ENCODE results near the gene MTA2. TPM values are rescaled to one million over a fixed set of nuclear protein-coding genes. Genes with fewer than 3 reads are reported as not detected.

Gene MTA2
- total and polyA plus RNA-seq, 12 donors: 63.9 to 97.3 (median 73.5) TPM

- peaks cover 9 to 19% of the 10 kb centered on the region in 2 donors for H3K4me1 ChIP-seq (replicated peaks in 1 of 2)
- no peaks in the 10 kb centered on the region for H3K27me3 ChIP-seq
- H3K9me3 ChIP-seq (replicated peaks in 1 of 3): no peaks in the 10 kb centered on the region
- no peak for TF ChIP-seq POLR2A (IDR thresholded peaks at IDR 0.05)
- TF ChIP-seq CTCF (IDR thresholded peaks at IDR 0.05): peak in 1 of 6 experiments; percentile 11
- peak in 6 of 7 donors; percentile 53 to 72 (median 57) for DNase-seq
- H3K27ac ChIP-seq: peak overlapping the region; percentile 50 to 95 (median 85)
- 2% methylated on average over 34 of the region's 34 CpGs for WGBS, 4 donors
- peaks cover 0 to 39% of the 10 kb centered on the region in 2 donors for H3K36me3 ChIP-seq (replicated peaks in 1 of 2)
- H3K4me3 ChIP-seq: peak overlapping the region in 3 of 4 donors; percentile 35 to 67 (median 65)
- intact Hi-C loops (cut with DNase I): no loop called here
Measured at GRCh38 chr11:62611705-62612365, 10.2 kb upstream of the MTA2 start.

DNA sequence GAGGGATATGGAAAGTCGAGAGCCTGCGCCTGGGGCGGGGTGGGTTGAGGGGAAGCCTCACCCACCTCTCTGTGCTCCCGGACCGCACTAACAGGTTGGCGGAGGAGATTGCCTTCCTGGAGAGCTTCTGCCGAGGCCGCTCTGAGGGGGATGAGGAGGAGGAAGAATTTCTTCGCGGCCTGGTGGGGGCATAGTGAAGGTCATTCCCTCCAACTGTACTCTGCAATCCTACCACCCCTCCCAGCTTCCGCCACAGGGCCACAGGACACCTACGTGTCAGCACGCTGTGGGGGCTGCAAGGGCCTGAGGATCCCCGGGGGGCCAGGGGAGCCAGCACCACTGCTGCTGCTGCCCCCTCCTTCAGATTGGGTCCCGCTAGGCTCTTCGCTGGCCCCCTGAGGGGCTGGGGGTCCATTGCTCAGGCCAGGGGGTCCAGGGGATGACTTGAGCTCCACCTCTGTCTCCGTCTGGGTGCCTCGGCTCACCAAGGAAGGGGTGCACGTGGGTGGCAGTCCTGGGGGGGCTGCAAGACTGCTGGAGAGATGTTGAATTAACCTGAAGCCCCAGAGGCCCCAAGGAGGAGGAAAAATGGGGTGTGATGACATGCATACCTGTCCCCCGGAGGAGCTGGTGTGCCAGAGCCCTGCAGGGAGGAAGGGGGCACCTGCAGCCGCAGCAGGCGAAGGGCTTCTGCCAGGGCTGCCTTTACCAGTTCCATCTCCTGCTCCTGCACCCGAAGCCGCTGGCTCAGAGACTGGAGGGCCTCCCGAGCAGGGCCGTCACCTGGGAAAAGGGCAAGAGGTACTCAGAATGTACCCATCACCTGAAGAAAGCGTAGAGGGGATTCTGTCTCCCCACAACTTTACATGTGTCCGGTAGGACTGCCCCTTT lies 9.4 kb upstream of the MTA2 start:
- peak overlapping the region in 2 of 5 donors; percentile 93 to 95 for H3K27ac ChIP-seq
- peak overlapping the region in 1 of 4 donors; percentile 67 for H3K4me3 ChIP-seq
- no peaks in the 10 kb centered on the region for H3K9me3 ChIP-seq (replicated peaks in 1 of 3)
- TF ChIP-seq CTCF (IDR thresholded peaks at IDR 0.05): no peak
- no peak for TF ChIP-seq POLR2A (IDR thresholded peaks at IDR 0.05)
- peaks cover 9 to 19% of the 10 kb centered on the region in 2 donors for H3K4me1 ChIP-seq (replicated peaks in 1 of 2)
- DNase-seq: no peak
- H3K27me3 ChIP-seq: no peaks in the 10 kb centered on the region
- intact Hi-C loops (cut with DNase I): no loop called here
- 66 to 77% (median 70%) methylated on average over 12 to 28 of the region's 28 CpGs for WGBS, 4 donors
- peaks cover 0 to 36% of the 10 kb centered on the region in 2 donors for H3K36me3 ChIP-seq (replicated peaks in 1 of 2)

DNA sequence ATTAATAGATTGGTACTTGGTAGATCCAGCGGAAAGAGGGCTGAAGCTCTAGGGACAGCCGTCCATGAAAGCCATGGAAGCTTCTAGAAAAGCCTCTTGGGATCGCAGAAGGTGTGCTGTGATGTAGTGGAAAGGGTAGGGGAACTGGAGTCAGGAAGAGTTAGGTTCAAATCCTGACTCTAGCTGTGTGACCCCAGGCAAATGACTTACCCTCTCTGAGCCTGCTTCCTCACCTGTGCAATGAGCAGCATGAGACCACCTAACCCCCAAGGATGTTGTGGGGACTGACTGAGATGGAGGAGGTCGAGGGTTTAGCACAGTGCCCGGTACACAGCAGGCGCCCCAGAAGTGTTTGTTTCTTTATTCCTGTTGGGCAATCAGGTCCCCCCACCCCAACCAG lies 8.7 kb upstream of the MTA2 start:
- peak overlapping the region in 1 of 5 donors; percentile 95 for H3K27ac ChIP-seq
- H3K27me3 ChIP-seq: no peaks in the 10 kb centered on the region
- peaks cover 0 to 40% of the 10 kb centered on the region in 2 donors for H3K36me3 ChIP-seq (replicated peaks in 1 of 2)
- WGBS, 4 donors: 79 to 90% (median 88%) methylated on average over 4 to 6 of the region's 6 CpGs
- no peaks in the 10 kb centered on the region for H3K9me3 ChIP-seq (replicated peaks in 1 of 3)
- peaks cover 9 to 19% of the 10 kb centered on the region in 2 donors for H3K4me1 ChIP-seq (replicated peaks in 1 of 2)
- intact Hi-C loops (cut with DNase I): no loop called here
- no peak for DNase-seq
- TF ChIP-seq CTCF (IDR thresholded peaks at IDR 0.05): no peak
- H3K4me3 ChIP-seq: no peak overlapping the region

- intact Hi-C loops (cut with DNase I): no loop called here
- Histone ChIP-seq H3K9me3 (replicated peaks in 1 of 3) (no peaks in the 10 kb centered on the region), H3K27me3 (no peaks in the 10 kb centered on the region), H3K4me3 (no peak overlapping the region), H3K4me1 (replicated peaks in 1 of 2) (peaks cover 9 to 19% of the 10 kb centered on the region in 2 donors), H3K27ac (no peak overlapping the region), H3K36me3 (replicated peaks in 1 of 2) (peaks cover 0 to 42% of the 10 kb centered on the region in 2 donors)
- no peak for TF ChIP-seq CTCF (IDR thresholded peaks at IDR 0.05)
- 91 to 94% (median 94%) methylated on average over 12 of the region's 12 CpGs for WGBS, 4 donors
- DNase-seq: no peak
Measured at GRCh38 chr11:62608776-62609175, 7.1 kb upstream of the MTA2 start.
